ENCODE results near the gene PLXNA2.

- TF ChIP-seq EP300 (IDR thresholded peaks at IDR 0.05; ENCODE audit: borderline replicate concordance in 1 of 2, low read depth in 2 of 2, low read length in 2 of 2), result no peak
- TF ChIP-seq POLR2A (IDR thresholded peaks at IDR 0.05; ENCODE audit: control extremely low read depth in 1 of 2, low read depth in 2 of 2, low read length in 2 of 2), result no peak
- TF ChIP-seq CTCF (IDR thresholded peaks at IDR 0.05; ENCODE audit: control extremely low read depth in 1 of 3, insufficient read depth in 1 of 3, low read depth in 1 of 3, low read length in 3 of 3), result no peak
- TF ChIP-seq TAF7 (optimal IDR thresholded peaks at IDR 0.05; ENCODE audit: borderline replicate concordance, low read depth, low read length), result no peak
- no peak for TF ChIP-seq SP1 (IDR thresholded peaks at IDR 0.05; ENCODE audit: low read depth, low read length)
Measured at GRCh38 chr1:208042041-208042615, 202.1 kb downstream of the PLXNA2 start.
